Smooth muscle cell (in vitro differentiated cells): ENCODE data around the gene LEP. TPM values are rescaled to one million over a fixed set of nuclear protein-coding genes. Genes with fewer than 3 reads are reported as not detected.

Source experiments
- DNase-seq: peaks from one replicate; lab custom pipeline; 2025; ENCODE audit not compliant: unreplicated experiment; lab: John Stamatoyannopoulos, UW
- H2AFZ ChIP-seq: fragments of 200-600 bp; sonication (generic); 2 replicates; pipeline ENCODE4 v1.6.0; 2016; ENCODE audit warnings: antibody characterized with exemption, low read depth, mild to moderate bottlenecking
- H3F3A ChIP-seq: fragments of 200-600 bp; sonication (generic); 2 replicates; pipeline ENCODE4 v1.6.0; 2017; ENCODE audit warnings: antibody characterized with exemption, low read depth
- H3K27ac ChIP-seq: fragments of 200-600 bp; sonication (generic); 2 replicates; pipeline ENCODE4 v1.5.1; 2016; ENCODE audit warnings: low read depth, mild to moderate bottlenecking
- H3K27me3 ChIP-seq: fragments of 200-600 bp; sonication (generic); 2 replicates; pipeline ENCODE4 v1.6.1; 2016; ENCODE audit warnings: low read depth, mild to moderate bottlenecking
- H3K36me3 ChIP-seq: fragments of 200-600 bp; sonication (generic); 2 replicates; pipeline ENCODE4 v1.5.1; 2016; ENCODE audit warnings: low read depth
- H3K4me1 ChIP-seq: fragments of 200-600 bp; sonication (generic); 2 replicates; pipeline ENCODE4 v1.5.1; 2016; ENCODE audit warnings: low read depth
- H3K4me2 ChIP-seq: fragments of 200-600 bp; sonication (generic); 2 replicates; pipeline ENCODE4 v1.6.0; 2016; ENCODE audit warnings: mild to moderate bottlenecking
- H3K4me3 ChIP-seq: fragments of 200-600 bp; sonication (generic); 2 replicates; pipeline ENCODE4 v1.5.1; 2016; ENCODE audit warnings: mild to moderate bottlenecking
- H3K79me2 ChIP-seq: fragments of 200-600 bp; sonication (generic); 2 replicates; pipeline ENCODE4 v1.6.0; 2016; ENCODE audit warnings: low read depth, mild to moderate bottlenecking
- H3K9ac ChIP-seq: fragments of 200-600 bp; sonication (generic); 2 replicates; pipeline ENCODE4 v1.6.0; 2016; ENCODE audit warnings: low read depth
- H3K9me3 ChIP-seq: fragments of 200-600 bp; sonication (generic); replicated peaks from 2 replicates; pipeline ENCODE4 v1.5.1; 2016; ENCODE audit warnings: low read depth
- H4K20me1 ChIP-seq: fragments of 200-600 bp; sonication (generic); 2 replicates; pipeline ENCODE4 v1.6.0; 2016; ENCODE audit warnings: low read depth
- WGBS: methylation state at CpG from one replicate; pipeline ENCODE4 v1.1.7; 2016; ENCODE audit warnings: low lambda C conversion rate; 5-methylcytosine and 5-hydroxymethylcytosine counted together
- polyA plus RNA-seq: library from polyadenylated mRNA; unstranded; fragments of >200 nt; fragmentation: Nextera tagmentation; extraction: Ambion mirVana; gene quantifications from 2 replicates; pipeline ENCODE4 v1.2.1, GENCODE V29; 2016
- total RNA-seq: library from RNA; depleted of rRNA; stranded (reverse); fragments of >200 nt; gene quantifications from 2 replicates; pipeline ENCODE4 v1.2.3, GENCODE V29; 2014
- TF ChIP-seq, protein P1 (sequence below): fragments of 200-600 bp; sonication (generic); IDR thresholded peaks from 2 replicates; pipeline ENCODE4 v1.5.1; 2017; ENCODE audit warnings: borderline replicate concordance, mild to moderate bottlenecking, antibody characterized with exemption; ENCODE audit not compliant: insufficient read depth, poor library complexity, severe bottlenecking

Gene LEP
- total and polyA plus RNA-seq, 2 experiments from 2014 or later = not detected

GRCh38 chr7:128274246-128274883, 33.3 kb downstream of the LEP start:
- Histone ChIP-seq H3K9me3 (no peaks in the 10 kb centered on the region), H4K20me1 (no peaks in the 10 kb centered on the region), H3K79me2 (no peaks in the 10 kb centered on the region), H3K27ac (no peak overlapping the region), H3K4me3 (no peak overlapping the region), H3F3A (no peaks in the 10 kb centered on the region), H3K27me3 (no peaks in the 10 kb centered on the region), H3K9ac (no peak overlapping the region), H3K36me3 (no peaks in the 10 kb centered on the region), H3K4me1 (no peaks in the 10 kb centered on the region), H3K4me2 (no peak overlapping the region), H2AFZ (no peak overlapping the region)
- WGBS = 90% methylated on average over 4 of the region's 4 CpGs
- DNase-seq = no peak
- TF ChIP-seq, protein P1, sequence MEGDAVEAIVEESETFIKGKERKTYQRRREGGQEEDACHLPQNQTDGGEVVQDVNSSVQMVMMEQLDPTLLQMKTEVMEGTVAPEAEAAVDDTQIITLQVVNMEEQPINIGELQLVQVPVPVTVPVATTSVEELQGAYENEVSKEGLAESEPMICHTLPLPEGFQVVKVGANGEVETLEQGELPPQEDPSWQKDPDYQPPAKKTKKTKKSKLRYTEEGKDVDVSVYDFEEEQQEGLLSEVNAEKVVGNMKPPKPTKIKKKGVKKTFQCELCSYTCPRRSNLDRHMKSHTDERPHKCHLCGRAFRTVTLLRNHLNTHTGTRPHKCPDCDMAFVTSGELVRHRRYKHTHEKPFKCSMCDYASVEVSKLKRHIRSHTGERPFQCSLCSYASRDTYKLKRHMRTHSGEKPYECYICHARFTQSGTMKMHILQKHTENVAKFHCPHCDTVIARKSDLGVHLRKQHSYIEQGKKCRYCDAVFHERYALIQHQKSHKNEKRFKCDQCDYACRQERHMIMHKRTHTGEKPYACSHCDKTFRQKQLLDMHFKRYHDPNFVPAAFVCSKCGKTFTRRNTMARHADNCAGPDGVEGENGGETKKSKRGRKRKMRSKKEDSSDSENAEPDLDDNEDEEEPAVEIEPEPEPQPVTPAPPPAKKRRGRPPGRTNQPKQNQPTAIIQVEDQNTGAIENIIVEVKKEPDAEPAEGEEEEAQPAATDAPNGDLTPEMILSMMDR = no peak

- H3K9me3 ChIP-seq = peaks cover 6% of the 10 kb centered on the region
- H3K36me3 ChIP-seq = no peaks in the 10 kb centered on the region
- H3K27ac ChIP-seq = no peak overlapping the region
- H2AFZ ChIP-seq = no peak overlapping the region
- H4K20me1 ChIP-seq = no peaks in the 10 kb centered on the region
- TF ChIP-seq, protein P1 = no peak
- no peaks in the 10 kb centered on the region for H3F3A ChIP-seq
- no peak for DNase-seq
- no peaks in the 10 kb centered on the region for H3K27me3 ChIP-seq
- H3K4me1 ChIP-seq = no peaks in the 10 kb centered on the region
- no peak overlapping the region for H3K4me2 ChIP-seq
- H3K4me3 ChIP-seq = no peak overlapping the region
- WGBS = 53% methylated on average over 3 of the region's 3 CpGs
- no peaks in the 10 kb centered on the region for H3K79me2 ChIP-seq
- no peak overlapping the region for H3K9ac ChIP-seq
Measured at GRCh38 chr7:128274884-128275603, 34.0 kb downstream of the LEP start.

GRCh38 chr7:128275681-128276080, 34.6 kb downstream of the LEP start:
- H3K79me2 ChIP-seq = no peaks in the 10 kb centered on the region
- no peaks in the 10 kb centered on the region for H3K36me3 ChIP-seq
- no peak overlapping the region for H3K9ac ChIP-seq
- no peak overlapping the region for H3K4me3 ChIP-seq
- TF ChIP-seq, protein P1 = no peak
- no peak for DNase-seq
- H3K27me3 ChIP-seq = no peaks in the 10 kb centered on the region
- no peaks in the 10 kb centered on the region for H4K20me1 ChIP-seq
- WGBS = 97% methylated on average over 4 of the region's 4 CpGs
- H3F3A ChIP-seq = no peaks in the 10 kb centered on the region
- H3K4me2 ChIP-seq = no peak overlapping the region
- H3K4me1 ChIP-seq = no peaks in the 10 kb centered on the region
- H3K27ac ChIP-seq = no peak overlapping the region
- peaks cover 11% of the 10 kb centered on the region for H3K9me3 ChIP-seq
- no peak overlapping the region for H2AFZ ChIP-seq
